Activated CD4-positive, alpha-beta T cell treated with anti-CD3 and anti-CD28 coated beads, Interleukin-2, Interleukin-4, amounts not matched to agents 100 ng/mL and 50 ng/mL, durations not matched to agents 16 hours and 8 hours (primary cell): ENCODE results near the gene ARHGAP40.
A peak's percentile ranks its signal among the peaks of the same experiment; 100 is the strongest.

Source experiments
- DNase-seq: peaks from one replicate; pipeline ENCODE4 v3.0.0-alpha.2; 2020; ENCODE audit warnings: low spot score

ARHGAP40 gene

GRCh38 chr20:38685271-38685670, 83.7 kb downstream of the ARHGAP40 start:
- no peak for DNase-seq

- peak; percentile 22 for DNase-seq
Measured at GRCh38 chr20:38685853-38686473, 84.4 kb downstream of the ARHGAP40 start.

- DNase-seq, result peak; percentile 41
Measured at GRCh38 chr20:38692436-38693411, 91.1 kb downstream of the ARHGAP40 start.

- no peak for DNase-seq
Measured at GRCh38 chr20:38697306-38697705, 95.7 kb downstream of the ARHGAP40 start.

GRCh38 chr20:38698541-38698940, 96.9 kb downstream of the ARHGAP40 start:
- DNase-seq, result no peak

GRCh38 chr20:38700141-38700540, 98.5 kb downstream of the ARHGAP40 start:
- no peak for DNase-seq
